Measurements from ENCODE around the gene LCAT. TPM values are rescaled to one million over a fixed set of nuclear protein-coding genes. Genes with fewer than 3 reads are reported as not detected.
"Not testable (repeated sequence)": the region's sequence is repeated elsewhere in the genome, so short reads cannot be mapped to it uniquely, and the experiment has no call there.

LCAT gene
- total RNA-seq, 1 donor from 2014 or later = 33.8 TPM

DNA sequence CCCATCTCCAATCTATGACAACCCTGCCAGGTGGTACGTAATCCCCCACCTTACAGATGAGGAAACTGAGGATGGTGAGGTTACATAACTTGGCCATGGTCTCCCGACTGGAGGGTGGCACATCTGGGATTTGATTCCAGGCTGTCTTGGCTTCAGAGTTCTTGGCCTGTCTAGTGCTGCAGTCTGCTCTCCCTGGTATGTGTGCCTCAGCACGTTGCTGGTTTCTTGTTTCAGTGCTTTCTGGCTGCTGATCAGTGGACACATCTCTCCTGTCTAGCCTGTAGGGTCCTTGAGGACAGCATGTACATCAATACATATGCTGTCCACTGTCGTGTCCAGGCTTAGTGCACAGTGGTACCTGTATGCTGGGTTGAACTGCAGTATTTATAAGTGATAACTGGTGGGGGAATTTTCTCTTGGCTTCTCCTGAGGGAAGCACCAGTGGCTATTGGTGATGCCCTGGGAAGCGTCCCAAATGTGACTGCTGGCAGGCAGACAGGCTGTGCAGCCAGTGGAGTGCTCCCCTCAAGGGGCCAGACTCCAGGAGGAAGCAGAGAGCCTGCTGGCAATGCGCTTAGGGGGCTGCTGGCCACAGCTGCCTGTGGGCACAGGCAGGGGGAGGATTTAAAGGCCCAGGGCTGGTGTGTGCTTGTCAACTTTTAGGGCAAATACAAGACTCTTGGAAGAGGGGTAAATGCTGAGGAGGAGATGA, 26.6 kb downstream of the LCAT start:
- H3K9me3 ChIP-seq = no peaks in the 10 kb centered on the region
- intact Hi-C loops (cut with DNase I) = no loop called here
- peaks cover 41% of the 10 kb centered on the region for H3K36me3 ChIP-seq
- DNase-seq (peak; percentile 53), ATAC-seq (peak; percentile 48 to 56)
- H3K4me3 ChIP-seq = no peak overlapping the region
- H3K4me1 ChIP-seq = peaks cover 30% of the 10 kb centered on the region
- no peaks in the 10 kb centered on the region for H3K27me3 ChIP-seq (ENCODE audit: low read depth)
- TF ChIP-seq, protein P1, sequence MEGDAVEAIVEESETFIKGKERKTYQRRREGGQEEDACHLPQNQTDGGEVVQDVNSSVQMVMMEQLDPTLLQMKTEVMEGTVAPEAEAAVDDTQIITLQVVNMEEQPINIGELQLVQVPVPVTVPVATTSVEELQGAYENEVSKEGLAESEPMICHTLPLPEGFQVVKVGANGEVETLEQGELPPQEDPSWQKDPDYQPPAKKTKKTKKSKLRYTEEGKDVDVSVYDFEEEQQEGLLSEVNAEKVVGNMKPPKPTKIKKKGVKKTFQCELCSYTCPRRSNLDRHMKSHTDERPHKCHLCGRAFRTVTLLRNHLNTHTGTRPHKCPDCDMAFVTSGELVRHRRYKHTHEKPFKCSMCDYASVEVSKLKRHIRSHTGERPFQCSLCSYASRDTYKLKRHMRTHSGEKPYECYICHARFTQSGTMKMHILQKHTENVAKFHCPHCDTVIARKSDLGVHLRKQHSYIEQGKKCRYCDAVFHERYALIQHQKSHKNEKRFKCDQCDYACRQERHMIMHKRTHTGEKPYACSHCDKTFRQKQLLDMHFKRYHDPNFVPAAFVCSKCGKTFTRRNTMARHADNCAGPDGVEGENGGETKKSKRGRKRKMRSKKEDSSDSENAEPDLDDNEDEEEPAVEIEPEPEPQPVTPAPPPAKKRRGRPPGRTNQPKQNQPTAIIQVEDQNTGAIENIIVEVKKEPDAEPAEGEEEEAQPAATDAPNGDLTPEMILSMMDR (IDR thresholded peaks at IDR 0.05) = no peak
- H3K27ac ChIP-seq = no peak overlapping the region

DNA sequence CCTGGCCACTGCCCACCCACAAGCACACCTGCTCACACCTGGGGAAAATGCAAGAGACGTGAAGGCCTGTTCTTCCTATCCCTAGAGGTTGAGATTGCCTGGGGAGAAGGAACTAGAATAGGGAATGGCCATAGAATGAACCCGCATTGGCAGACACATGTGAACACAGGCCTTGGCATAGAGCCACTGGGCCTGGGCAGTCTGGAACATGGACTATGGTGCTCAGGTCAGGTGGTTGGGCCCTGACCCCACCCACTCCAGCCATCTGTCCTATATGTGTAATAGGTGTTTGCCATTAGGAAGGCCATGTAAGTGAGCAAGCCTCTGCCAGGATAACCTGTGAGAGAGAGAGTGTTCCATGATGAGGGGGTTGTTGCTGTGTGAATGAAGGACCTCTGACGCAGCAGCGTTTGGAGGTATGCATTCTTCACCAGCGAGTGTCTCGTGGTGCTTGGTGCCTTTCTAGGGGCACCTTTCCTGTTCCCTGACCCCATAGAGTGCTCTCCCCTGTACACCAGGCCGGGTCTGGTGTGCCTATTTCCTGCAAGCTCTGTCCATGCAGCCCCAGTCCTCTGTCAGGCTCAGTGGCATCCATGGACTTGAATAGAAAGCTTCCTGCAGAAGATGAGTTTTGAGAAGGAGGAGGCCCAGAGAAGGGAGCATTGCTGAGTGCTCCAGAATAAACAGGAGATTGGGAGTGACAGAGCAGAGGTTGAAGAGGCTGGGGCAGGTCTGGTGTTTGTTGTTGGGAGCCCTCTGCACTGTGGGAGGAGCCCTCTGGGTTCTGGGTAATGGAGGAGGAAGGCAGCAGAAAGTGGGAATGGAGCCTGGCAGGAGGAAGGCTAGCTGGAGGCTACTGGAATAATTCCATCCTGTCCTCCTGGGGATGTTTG, 27.8 kb downstream of the LCAT start:
- ATAC-seq = no peak
- no peak overlapping the region for H3K27ac ChIP-seq
- intact Hi-C loops (cut with DNase I) = no loop called here

DNA sequence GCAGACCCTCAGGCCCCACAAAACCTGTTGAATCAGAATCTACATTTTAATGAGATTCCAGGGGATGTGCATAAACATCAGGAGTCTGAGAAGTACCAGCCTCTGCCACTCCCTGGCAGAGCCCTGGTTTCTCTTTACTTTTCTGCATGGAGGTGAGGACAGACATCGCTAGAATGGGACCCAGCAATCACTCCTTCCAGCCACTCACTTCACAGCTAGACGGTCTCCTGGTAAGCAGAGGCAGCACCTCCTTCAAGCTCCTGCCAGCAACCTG, 28.5 kb downstream of the LCAT start:
- H3K4me1 ChIP-seq = peaks cover 30% of the 10 kb centered on the region
- H3K4me3 ChIP-seq; H3K9me3 ChIP-seq; H3K27me3 ChIP-seq (ENCODE audit: low read depth); intact Hi-C loops (cut with DNase I); H3K27ac ChIP-seq; DNase-seq; ATAC-seq: not testable (repeated sequence)
- H3K36me3 ChIP-seq = peaks cover 48% of the 10 kb centered on the region

More for the DNA sequence above, 27.8 kb downstream of the LCAT start:
- Histone ChIP-seq H3K4me1 (peaks cover 30% of the 10 kb centered on the region), H3K36me3 (peaks cover 46% of the 10 kb centered on the region), H3K27me3 (ENCODE audit: low read depth) (no peaks in the 10 kb centered on the region), H3K4me3 (no peak overlapping the region), H3K9me3 (no peaks in the 10 kb centered on the region)
- no peak for DNase-seq
- TF ChIP-seq, protein P1 (IDR thresholded peaks at IDR 0.05) = no peak

DNA sequence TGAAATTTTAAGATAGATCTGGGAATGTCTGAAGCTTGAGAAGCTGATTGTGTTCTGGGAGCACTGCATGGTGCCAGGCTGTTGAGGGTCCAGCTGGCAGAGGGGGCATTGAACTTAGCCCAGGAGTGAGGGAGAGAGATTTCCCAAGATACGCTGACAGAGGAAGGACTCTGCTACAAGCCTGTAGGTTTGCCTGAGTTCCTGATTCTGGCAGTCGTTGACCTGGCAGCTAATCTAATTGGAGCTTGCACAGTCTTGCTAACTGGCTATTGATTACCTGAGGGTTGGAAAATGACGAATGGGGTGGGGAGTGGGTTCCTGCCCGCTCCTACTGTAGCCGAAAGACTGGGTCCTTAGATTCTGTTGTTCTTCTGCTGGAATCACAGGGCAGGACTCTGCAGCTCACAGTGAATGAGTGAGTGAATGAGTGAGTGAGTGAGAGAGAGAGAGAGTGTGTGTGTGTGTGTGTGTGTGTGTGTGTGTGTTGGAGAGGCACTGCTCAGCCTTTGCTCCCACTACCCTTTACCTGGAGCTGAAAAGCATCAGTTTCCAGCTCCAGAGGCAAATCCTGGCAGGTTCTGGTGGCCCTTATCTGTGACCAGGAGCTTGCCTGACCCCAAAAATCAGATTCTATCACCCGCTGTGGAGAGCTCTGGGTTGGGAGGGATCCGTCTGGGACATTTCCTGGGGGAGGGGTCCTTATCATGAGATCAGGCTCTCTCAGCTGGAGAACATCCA, 29.0 kb downstream of the LCAT start:
- ATAC-seq (no peak), DNase-seq (no peak)
- Histone ChIP-seq H3K36me3 (peaks cover 50% of the 10 kb centered on the region), H3K27me3 (ENCODE audit: low read depth) (no peaks in the 10 kb centered on the region), H3K4me1 (peaks cover 30% of the 10 kb centered on the region), H3K4me3 (no peak overlapping the region), H3K9me3 (no peaks in the 10 kb centered on the region), H3K27ac (no peak overlapping the region)
- TF ChIP-seq, protein P1 (IDR thresholded peaks at IDR 0.05) = no peak
- intact Hi-C loops (cut with DNase I) = no loop called here

DNA sequence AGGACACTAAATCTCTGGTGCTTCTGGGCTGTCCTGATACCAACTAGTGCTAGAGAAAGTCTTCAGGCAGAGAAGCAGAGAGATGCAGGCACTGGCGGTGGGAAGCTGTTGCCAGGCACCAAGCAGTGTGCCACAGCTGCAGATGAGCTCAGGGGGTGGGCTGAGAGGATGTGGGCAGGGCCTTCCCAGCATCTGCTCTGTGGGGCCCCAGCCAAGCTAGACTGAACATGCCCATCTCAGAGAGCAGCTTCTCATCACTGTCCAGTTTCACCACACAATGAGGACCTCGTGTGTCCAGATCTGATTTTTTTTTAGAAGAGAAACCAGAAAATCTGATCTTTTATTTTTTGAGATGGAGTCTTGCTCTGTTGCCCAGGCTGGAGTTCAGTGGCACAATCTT, 33.8 kb downstream of the LCAT start:
- peaks cover 44% of the 10 kb centered on the region for H3K36me3 ChIP-seq
- intact Hi-C loops (cut with DNase I) = no loop called here
- no peak for ATAC-seq
- H3K9me3 ChIP-seq = no peaks in the 10 kb centered on the region
- H3K4me1 ChIP-seq = no peaks in the 10 kb centered on the region
- no peak overlapping the region for H3K27ac ChIP-seq
- TF ChIP-seq, protein P1 (IDR thresholded peaks at IDR 0.05) = no peak
- no peaks in the 10 kb centered on the region for H3K27me3 ChIP-seq (ENCODE audit: low read depth)
- no peak for DNase-seq
- no peak overlapping the region for H3K4me3 ChIP-seq
